HepG2 (cell line): ENCODE measurements around the gene FOXN3. TPM values are rescaled to one million over a fixed set of nuclear protein-coding genes. Genes with fewer than 3 reads are reported as not detected.

ENCODE experiments used
- ATAC-seq: fragments of 200-7000 bp; cut with Tn5 transposase; 3 replicates; pipeline ENCODE4 v1.9.1; 2020; ENCODE audit warnings: mild to moderate bottlenecking, moderate library complexity
- BruUV-seq: library from RNA; stranded (reverse); fragments of 400-500 nt; replicated peaks from 2 replicates; lab custom pipeline; 2021; lab: Mats Ljungman, UMichigan
- CTCF ChIA-PET: fragments of 300-600 bp; formaldehyde crosslinking; extraction: SDS; loops from one replicate; lab custom pipeline; 2021; ENCODE audit warnings: low total read pairs, inconsistent platforms, low intra/inter-chr PET ratio; lab: Yijun Ruan, JAX
- POLR2A ChIA-PET: fragments of 350-600 bp; sonication (Branson Sonifier 250); formaldehyde crosslinking; loops from one replicate; lab custom pipeline; 2020; ENCODE audit warnings: antibody characterized with exemption, inconsistent platforms; lab: Yijun Ruan, JAX
- DNase-seq: peaks from one replicate; pipeline ENCODE4 v3.0.0-alpha.2; 2015; ENCODE audit warnings: low spot score
- FAIRE-seq: peaks from 3 replicates; lab custom pipeline; 2011; peaks lifted over from hg19 to GRCh38; lab: Jason Lieb, UNC
- H2AFZ ChIP-seq: one replicate; pipeline ENCODE4 v1.6.1; 2011; ENCODE audit warnings: low read length, inconsistent platforms
- H3K27ac ChIP-seq: fragments of 300-600 bp; 3 replicates; pipeline ENCODE4 v1.8.0; 2011; ENCODE audit warnings: mixed run types, mild to moderate bottlenecking, mixed read lengths, low read length, inconsistent platforms; ENCODE audit not compliant: insufficient read depth; ENCODE audit errors: extremely low read length
- H3K27me3 ChIP-seq, 2 experiments: fragments of 200-600 bp in 1 of 2; 2 replicates in 1 of 2; 3 replicates in 1 of 2; pipeline versions ENCODE4 v1.6.0 to v1.8.0; 2011; ENCODE audit warnings: low read length in 2 of 2, mild to moderate bottlenecking in 2 of 2, moderate library complexity in 2 of 2, inconsistent platforms in 1 of 2; ENCODE audit not compliant: insufficient read depth in 2 of 2, control insufficient read depth in 1 of 2
- H3K36me3 ChIP-seq, 2 experiments: fragments of 200-600 bp in 1 of 2; replicated peaks in 1 of 2; 2 replicates in 1 of 2; 3 replicates in 1 of 2; pipeline versions ENCODE4 v1.5.1 to v1.8.0; 2011; ENCODE audit warnings: low read length in 2 of 2, inconsistent platforms in 1 of 2; ENCODE audit not compliant: insufficient read depth in 2 of 2, control insufficient read depth in 1 of 2
- H3K4me1 ChIP-seq: 2 replicates; pipeline ENCODE4 v1.5.1; 2012; ENCODE audit warnings: low read length, inconsistent platforms; ENCODE audit not compliant: insufficient read depth
- H3K4me2 ChIP-seq: 2 replicates; pipeline ENCODE4 v1.6.0; 2011; ENCODE audit warnings: low read depth, low read length, inconsistent platforms
- H3K4me3 ChIP-seq, 3 experiments: fragments of 200-600 bp in 1 of 3; sonication (generic), shearing (Covaris generic) in 1 of 3; replicated peaks in 1 of 3; 2 replicates each; pipeline ENCODE4 v1.5.1; 2011 to 2016; ENCODE audit warnings: low read length in 3 of 3, inconsistent platforms in 2 of 3, low read depth in 2 of 3, mild to moderate bottlenecking in 2 of 3, control low read depth in 1 of 3, mixed read lengths in 1 of 3; ENCODE audit not compliant: insufficient read depth in 1 of 3
- H3K79me2 ChIP-seq: one replicate; pipeline ENCODE4 v1.6.1; 2011; ENCODE audit warnings: low read length, inconsistent platforms; ENCODE audit not compliant: insufficient read depth
- H3K9ac ChIP-seq: 2 replicates; pipeline ENCODE4 v1.6.0; 2011; ENCODE audit warnings: mild to moderate bottlenecking, low read depth, low read length, inconsistent platforms; ENCODE audit not compliant: insufficient read depth
- H3K9me3 ChIP-seq: 2 replicates; pipeline ENCODE4 v1.5.1; 2012; ENCODE audit warnings: mild to moderate bottlenecking, low read length
- H4K20me1 ChIP-seq: 2 replicates; pipeline ENCODE4 v1.6.0; 2011; ENCODE audit warnings: inconsistent platforms, mild to moderate bottlenecking, low read length, moderate library complexity; ENCODE audit not compliant: insufficient read depth
- CBX1 ChIP-seq: IDR thresholded peaks from one replicate; pipeline ENCODE4 v1.6.1; 2016; ENCODE audit warnings: antibody characterized with exemption, low read depth
- CREM ChIP-seq, 2 experiments: sonication (generic) in 1 of 2; formaldehyde crosslinking in 1 of 2; IDR thresholded peaks; 2 replicates each; pipeline versions ENCODE4 v1.4.0 to v1.6.1; 2016 to 2020; ENCODE audit warnings: antibody characterized with exemption in 1 of 2, mild to moderate bottlenecking in 1 of 2, missing genetic modification reagents in 1 of 2
- EEA1 ChIP-seq: sonication (generic); formaldehyde crosslinking; IDR thresholded peaks from 2 replicates; pipeline ENCODE4 v1.5.1; 2020; ENCODE audit warnings: mild to moderate bottlenecking, missing genetic modification reagents, borderline replicate concordance
- FOXM1 ChIP-seq: sonication (generic); formaldehyde crosslinking; IDR thresholded peaks from 2 replicates; pipeline ENCODE4 v1.5.0; 2020; ENCODE audit warnings: missing genetic modification reagents
- JDP2 ChIP-seq: sonication (generic); formaldehyde crosslinking; IDR thresholded peaks from 2 replicates; pipeline ENCODE4 v1.8.1; 2022; ENCODE audit warnings: missing genetic modification reagents, borderline replicate concordance
- KMT2A ChIP-seq: sonication (generic); formaldehyde crosslinking; IDR thresholded peaks from 2 replicates; pipeline ENCODE4 v1.4.0; 2020; ENCODE audit warnings: missing genetic modification reagents
- MIER3 ChIP-seq: IDR thresholded peaks from 2 replicates; pipeline ENCODE4 v1.6.1; 2016; ENCODE audit warnings: missing compliant biosample characterization, borderline replicate concordance
- POLR2G ChIP-seq: fragments of 200-400 bp; formaldehyde crosslinking; IDR thresholded peaks from 2 replicates; pipeline ENCODE4 v1.6.1; 2018; ENCODE audit warnings: mild to moderate bottlenecking, low read depth, low read length, moderate library complexity
- RFXANK ChIP-seq: IDR thresholded peaks from 2 replicates; pipeline ENCODE4 v1.6.1; 2016
- TBX2 ChIP-seq: sonication (generic); formaldehyde crosslinking; IDR thresholded peaks from 2 replicates; pipeline ENCODE4 v1.5.0; 2020; ENCODE audit warnings: missing genetic modification reagents, mild to moderate bottlenecking, borderline replicate concordance
- ZNF619 ChIP-seq: sonication (generic); formaldehyde crosslinking; IDR thresholded peaks from 2 replicates; pipeline ENCODE4 v1.4.0; 2020; ENCODE audit warnings: mild to moderate bottlenecking, missing genetic modification reagents
- WGBS: methylation state at CpG from one replicate; pipeline ENCODE4 v1.1.6; 2017; ENCODE audit warnings: low lambda C conversion rate; 5-methylcytosine and 5-hydroxymethylcytosine counted together
- in situ Hi-C: cut with HindIII; loops from 2 replicates; pipeline ENCODE4 v1.10.0; 2017; ENCODE audit warnings: low pct_unique_long_range_greater_than_20kb; ENCODE audit not compliant: extremely low pct_ligation_motif_present
- intact Hi-C: fragments of 100-400 bp; cut with micrococcal nuclease; formaldehyde crosslinking; loops from one replicate; pipeline ENCODE4 v1.10.0; 2022; ENCODE audit not compliant: unreplicated experiment
- polyA plus RNA-seq, 8 experiments: library from polyadenylated mRNA; depleted of rRNA in 3 of 8; stranded (reverse) in 7 of 8; unstranded in 1 of 8; fragments of >200 nt; fragmentation: Illumina TruSeq in 4 of 8; extraction: Trizol in 4 of 8; gene quantifications; 2 replicates each; pipeline versions ENCODE4 v1.2.1 to v1.2.3, GENCODE V29; 2011 to 2016; ENCODE audit warnings: low read depth in 4 of 8, missing spikeins in 1 of 8, mixed read lengths in 1 of 8; ENCODE audit not compliant: insufficient read depth in 1 of 8
- total RNA-seq, 5 experiments: library from RNA; depleted of rRNA; stranded (reverse); fragments of >200 nt; fragmentation: Illumina TruSeq; extraction: Trizol; gene quantifications; 2 replicates each; pipeline ENCODE4 v1.2.3, GENCODE V29; 2016; ENCODE audit warnings: low read depth in 1 of 5
- TF ChIP-seq, protein P1 (sequence below): sonication (generic); formaldehyde crosslinking; IDR thresholded peaks from 2 replicates; pipeline ENCODE4 v1.4.0; 2020; ENCODE audit warnings: mild to moderate bottlenecking, missing genetic modification reagents
- TF ChIP-seq, protein P2 (sequence below): IDR thresholded peaks from 2 replicates; pipeline ENCODE4 v1.6.1; 2016
- TF ChIP-seq, protein P3 (sequence below): sonication (generic); formaldehyde crosslinking; conservative IDR thresholded peaks from 2 replicates; pipeline ENCODE4 v1.4.0; 2020; ENCODE audit warnings: missing genetic modification reagents

The FOXN3 gene
- total and polyA plus RNA-seq, 2 of the 13 experiments (the other 11 are each of a cell fraction or from before 2014, with no cell fraction given): 32.4 to 70.2 TPM

DNA sequence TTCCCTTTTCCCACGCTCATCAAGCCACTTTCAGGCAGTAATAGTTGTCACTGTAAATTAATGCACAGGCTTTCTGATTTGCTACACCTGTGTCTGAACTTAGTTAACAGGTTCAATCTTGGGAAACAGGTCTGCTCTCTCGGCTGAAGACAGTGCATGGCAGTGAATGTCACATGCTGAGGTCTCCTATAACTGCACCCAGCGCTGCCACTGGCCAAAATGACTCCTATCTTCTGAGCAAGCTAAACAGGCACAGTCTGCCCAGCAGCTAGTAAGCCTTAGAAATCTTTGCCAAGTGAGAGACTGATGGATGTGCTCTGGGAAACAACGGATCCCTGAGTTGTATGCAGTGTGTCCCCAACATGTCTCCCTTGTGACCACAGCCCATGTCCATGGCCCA, 25.2 kb upstream of the FOXN3 start (continued):
- TF ChIP-seq CREM (IDR thresholded peaks at IDR 0.05) (no peak), CREM (CRISPR knock-in tag; IDR thresholded peaks at IDR 0.05) (no peak)
- TF ChIP-seq, all 625 proteins: peak for 0

DNA sequence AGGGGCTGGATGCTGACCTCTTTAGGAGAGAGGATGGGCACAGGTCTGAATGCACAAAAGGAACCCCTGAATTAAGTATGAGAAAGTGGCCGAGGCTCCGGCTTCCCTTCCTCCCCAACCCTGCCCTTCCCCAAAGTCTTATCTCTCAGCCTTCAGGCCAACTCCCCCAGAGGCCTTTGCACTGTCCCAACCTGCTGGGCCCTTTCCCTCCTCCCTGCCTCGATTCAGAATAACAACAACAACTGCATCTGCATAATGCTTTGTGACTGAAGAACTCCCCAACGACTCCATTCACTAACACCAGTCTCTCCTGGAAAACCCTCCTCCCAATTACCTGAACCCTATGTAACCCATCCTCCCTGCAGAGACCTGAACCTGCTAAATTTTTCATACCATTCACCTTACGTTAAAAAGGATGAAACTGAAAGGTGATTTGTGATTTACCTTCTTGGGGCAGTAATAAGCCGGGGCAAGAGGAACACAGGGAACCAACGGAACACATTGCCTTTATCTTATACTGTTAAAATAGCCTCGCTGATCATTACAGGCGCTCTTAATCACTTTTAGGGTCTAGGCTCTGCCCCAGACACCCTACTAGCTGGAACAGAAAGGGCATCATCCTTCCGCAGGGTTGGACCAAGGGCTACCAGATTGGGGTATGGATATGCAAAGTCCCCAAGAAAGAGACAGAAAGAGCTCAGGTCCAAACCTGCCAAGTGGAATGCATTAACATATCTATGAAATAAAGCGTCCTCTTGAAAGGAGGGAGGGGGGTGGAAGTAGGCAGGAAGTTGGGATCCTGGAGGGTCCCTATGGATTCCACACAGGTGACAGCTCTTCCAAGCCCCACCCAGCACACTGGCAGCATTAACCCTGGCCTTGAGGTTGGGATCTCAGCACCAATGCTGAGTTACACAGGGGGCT, 24.2 kb upstream of the FOXN3 start:
- POLR2A ChIA-PET: no interaction called here
- TF ChIP-seq CBX1: no peak
- TF ChIP-seq, protein P1, sequence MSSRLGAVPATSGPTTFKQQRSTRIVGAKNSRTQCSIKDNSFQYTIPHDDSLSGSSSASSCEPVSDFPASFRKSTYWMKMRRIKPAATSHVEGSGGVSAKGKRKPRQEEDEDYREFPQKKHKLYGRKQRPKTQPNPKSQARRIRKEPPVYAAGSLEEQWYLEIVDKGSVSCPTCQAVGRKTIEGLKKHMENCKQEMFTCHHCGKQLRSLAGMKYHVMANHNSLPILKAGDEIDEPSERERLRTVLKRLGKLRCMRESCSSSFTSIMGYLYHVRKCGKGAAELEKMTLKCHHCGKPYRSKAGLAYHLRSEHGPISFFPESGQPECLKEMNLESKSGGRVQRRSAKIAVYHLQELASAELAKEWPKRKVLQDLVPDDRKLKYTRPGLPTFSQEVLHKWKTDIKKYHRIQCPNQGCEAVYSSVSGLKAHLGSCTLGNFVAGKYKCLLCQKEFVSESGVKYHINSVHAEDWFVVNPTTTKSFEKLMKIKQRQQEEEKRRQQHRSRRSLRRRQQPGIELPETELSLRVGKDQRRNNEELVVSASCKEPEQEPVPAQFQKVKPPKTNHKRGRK (CRISPR knock-in tag): no peak
- no peak for TF ChIP-seq TBX2
- no peak for TF ChIP-seq JDP2 (CRISPR knock-in tag)
- no peak for TF ChIP-seq MIER3
- no peak for TF ChIP-seq FOXM1
- no peak for TF ChIP-seq ZNF619
- TF ChIP-seq, protein P2, sequence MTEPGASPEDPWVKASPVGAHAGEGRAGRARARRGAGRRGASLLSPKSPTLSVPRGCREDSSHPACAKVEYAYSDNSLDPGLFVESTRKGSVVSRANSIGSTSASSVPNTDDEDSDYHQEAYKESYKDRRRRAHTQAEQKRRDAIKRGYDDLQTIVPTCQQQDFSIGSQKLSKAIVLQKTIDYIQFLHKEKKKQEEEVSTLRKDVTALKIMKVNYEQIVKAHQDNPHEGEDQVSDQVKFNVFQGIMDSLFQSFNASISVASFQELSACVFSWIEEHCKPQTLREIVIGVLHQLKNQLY: no peak
- no peak for TF ChIP-seq KMT2A (CRISPR knock-in tag)
- TF ChIP-seq, protein P3, sequence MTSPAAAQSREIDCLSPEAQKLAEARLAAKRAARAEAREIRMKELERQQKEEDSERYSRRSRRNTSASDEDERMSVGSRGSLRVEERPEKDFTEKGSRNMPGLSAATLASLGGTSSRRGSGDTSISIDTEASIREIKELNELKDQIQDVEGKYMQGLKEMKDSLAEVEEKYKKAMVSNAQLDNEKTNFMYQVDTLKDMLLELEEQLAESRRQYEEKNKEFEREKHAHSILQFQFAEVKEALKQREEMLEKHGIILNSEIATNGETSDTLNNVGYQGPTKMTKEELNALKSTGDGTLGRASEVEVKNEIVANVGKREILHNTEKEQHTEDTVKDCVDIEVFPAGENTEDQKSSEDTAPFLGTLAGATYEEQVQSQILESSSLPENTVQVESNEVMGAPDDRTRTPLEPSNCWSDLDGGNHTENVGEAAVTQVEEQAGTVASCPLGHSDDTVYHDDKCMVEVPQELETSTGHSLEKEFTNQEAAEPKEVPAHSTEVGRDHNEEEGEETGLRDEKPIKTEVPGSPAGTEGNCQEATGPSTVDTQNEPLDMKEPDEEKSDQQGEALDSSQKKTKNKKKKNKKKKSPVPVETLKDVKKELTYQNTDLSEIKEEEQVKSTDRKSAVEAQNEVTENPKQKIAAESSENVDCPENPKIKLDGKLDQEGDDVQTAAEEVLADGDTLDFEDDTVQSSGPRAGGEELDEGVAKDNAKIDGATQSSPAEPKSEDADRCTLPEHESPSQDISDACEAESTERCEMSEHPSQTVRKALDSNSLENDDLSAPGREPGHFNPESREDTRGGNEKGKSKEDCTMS: no peak
- TF ChIP-seq EEA1 (CRISPR knock-in tag): no peak
- TF ChIP-seq POLR2G: no peak
- no peak for TF ChIP-seq RFXANK (CRISPR knock-in tag)

More for the DNA sequence above, 24.2 kb upstream of the FOXN3 start:
- Histone ChIP-seq H3K27me3 (no peaks in the 10 kb centered on the region), H3K36me3 (no peaks in the 10 kb centered on the region), H3K79me2 (no peaks in the 10 kb centered on the region), H3K9me3 (no peaks in the 10 kb centered on the region), H4K20me1 (no peaks in the 10 kb centered on the region), H3K4me3 (no peak overlapping the region), H3K4me2 (no peak overlapping the region), H3K9ac (no peak overlapping the region), H3K4me1 (no peaks in the 10 kb centered on the region), H3K27ac (no peak overlapping the region), H2AFZ (no peak overlapping the region)
- intact Hi-C loops: no loop called here
- CTCF ChIA-PET: no interaction called here
- no peak for FAIRE-seq
- no TSS peak for BruUV-seq
- 88% methylated on average over 11 of the region's 11 CpGs for WGBS
- no peak for DNase-seq
- no peak for ATAC-seq
- in situ Hi-C loops: no loop called here
